GM12872 (cell line): ENCODE data around the gene MYL4.

Experiments
- TF ChIP-seq, protein P1 (sequence below): IDR thresholded peaks from 3 replicates; pipeline ENCODE4 v1.5.1; 2011; ENCODE audit warnings: low read depth, mild to moderate bottlenecking, low read length, moderate library complexity; ENCODE audit not compliant: insufficient read depth

Gene MYL4

DNA sequence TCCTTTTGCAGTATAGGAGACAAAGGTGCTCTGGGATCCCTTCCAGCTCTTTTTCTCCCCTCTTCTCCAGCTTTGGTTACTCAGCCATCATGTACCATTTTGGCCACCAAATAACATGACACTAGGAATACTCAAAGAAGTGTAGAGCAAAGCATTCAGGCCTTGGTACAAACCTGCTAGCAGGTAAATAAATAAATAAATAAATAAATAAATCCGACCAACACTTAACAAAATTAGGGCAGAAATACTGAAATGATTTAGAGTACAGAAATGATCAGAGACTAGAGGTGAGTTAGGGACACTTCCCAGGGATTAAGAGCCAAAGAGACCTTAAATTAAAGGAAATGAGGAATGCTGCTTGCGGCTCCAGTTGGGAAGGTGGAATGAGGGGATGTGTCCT is 26.8 kb downstream of the MYL4 start:
- TF ChIP-seq, protein P1, sequence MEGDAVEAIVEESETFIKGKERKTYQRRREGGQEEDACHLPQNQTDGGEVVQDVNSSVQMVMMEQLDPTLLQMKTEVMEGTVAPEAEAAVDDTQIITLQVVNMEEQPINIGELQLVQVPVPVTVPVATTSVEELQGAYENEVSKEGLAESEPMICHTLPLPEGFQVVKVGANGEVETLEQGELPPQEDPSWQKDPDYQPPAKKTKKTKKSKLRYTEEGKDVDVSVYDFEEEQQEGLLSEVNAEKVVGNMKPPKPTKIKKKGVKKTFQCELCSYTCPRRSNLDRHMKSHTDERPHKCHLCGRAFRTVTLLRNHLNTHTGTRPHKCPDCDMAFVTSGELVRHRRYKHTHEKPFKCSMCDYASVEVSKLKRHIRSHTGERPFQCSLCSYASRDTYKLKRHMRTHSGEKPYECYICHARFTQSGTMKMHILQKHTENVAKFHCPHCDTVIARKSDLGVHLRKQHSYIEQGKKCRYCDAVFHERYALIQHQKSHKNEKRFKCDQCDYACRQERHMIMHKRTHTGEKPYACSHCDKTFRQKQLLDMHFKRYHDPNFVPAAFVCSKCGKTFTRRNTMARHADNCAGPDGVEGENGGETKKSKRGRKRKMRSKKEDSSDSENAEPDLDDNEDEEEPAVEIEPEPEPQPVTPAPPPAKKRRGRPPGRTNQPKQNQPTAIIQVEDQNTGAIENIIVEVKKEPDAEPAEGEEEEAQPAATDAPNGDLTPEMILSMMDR = no peak

DNA sequence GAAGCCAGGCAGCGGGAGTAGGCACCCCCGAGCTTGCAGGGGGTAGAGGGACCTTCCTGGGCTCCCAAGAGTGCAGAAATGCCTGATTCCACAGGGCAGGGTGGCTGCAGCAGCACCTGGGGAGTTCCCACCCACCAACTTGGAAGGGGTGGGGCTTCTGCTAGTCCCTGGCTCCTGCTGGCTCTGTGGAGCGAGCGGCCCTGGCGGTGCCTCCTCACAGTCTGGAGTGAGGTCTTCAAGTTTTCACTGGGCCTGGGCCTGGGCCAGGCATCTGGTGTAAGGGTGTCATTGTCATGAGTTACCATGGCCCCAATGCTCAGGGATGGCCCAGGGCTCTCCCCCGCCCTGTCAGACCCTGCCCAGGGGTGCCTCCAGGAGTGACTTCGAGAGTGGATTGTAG is 28.7 kb downstream of the MYL4 start:
- TF ChIP-seq, protein P1 = no peak

GRCh38 chr17:47238321-47239010 is 29.3 kb downstream of the MYL4 start:
- TF ChIP-seq, protein P1 = no peak

DNA sequence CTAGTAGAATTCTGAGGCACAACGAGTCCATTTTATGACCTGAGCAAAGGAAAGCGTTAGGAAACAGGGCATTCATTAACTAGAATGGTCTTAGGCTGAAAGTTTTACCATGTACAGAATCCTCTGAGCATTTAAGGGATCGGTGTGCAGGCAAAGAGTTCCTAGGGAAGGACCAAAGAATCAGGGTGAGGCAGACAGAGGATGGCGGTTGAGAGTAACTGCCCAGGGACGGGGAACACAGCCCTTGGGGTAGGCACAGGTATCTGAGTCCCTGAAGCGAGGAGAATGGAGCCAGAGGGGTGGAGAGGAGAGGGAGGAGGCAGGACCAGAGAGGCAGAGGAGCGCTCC is 30.4 kb downstream of the MYL4 start:
- TF ChIP-seq, protein P1 = no peak

- TF ChIP-seq, protein P1 = no peak
Measured at GRCh38 chr17:47239967-47240651, 31.0 kb downstream of the MYL4 start.

DNA sequence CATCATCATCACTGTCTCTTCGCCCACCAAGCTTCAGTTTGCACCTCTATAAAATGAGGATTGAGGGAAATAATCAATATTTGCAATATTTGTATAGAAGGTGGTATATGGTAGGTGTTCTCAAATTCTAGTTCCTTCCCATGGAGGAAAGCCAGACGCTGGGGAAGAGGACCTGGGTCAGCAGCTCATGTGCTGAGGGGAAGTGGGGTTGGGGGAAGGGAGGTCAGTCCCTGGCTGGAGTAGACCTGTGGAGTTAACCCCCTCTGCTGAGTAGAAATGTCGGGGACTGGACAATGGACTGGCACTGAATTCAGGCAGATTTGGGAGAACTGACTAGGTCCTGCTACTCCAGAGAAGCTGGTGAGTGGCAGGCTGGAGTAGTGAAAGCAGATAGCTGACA is 31.7 kb downstream of the MYL4 start:
- TF ChIP-seq, protein P1 = no peak

DNA sequence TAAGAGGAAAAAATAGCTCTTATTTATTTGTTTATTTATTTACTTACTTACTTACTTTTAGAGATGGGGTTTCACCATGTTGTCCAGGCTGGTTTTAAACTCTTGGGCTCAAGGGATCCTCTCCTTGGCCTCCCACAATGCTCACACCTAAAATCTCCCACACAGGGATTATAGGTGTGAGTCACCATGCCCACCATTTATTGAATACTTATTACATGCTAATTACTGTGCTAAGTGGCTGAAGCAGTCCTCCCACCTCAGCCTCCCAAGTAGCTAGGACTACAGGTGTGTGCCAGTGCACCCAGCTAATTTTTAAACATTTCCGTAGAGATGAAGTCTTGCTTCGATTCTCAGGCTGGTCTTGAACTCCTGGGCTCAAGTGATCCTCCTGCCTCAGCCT is 33.5 kb downstream of the MYL4 start:
- TF ChIP-seq, protein P1 = no peak
